DND-41 (cell line): ENCODE results near the gene MORF4L1.
"Not testable (repeated sequence)": the region's sequence is repeated elsewhere in the genome, so short reads cannot be mapped to it uniquely, and the experiment has no call there.

Source experiments
- EZH2 ChIP-seq: IDR thresholded peaks from 3 replicates; pipeline ENCODE4 v1.6.1; 2012; ENCODE audit warnings: borderline replicate concordance, low read depth, mild to moderate bottlenecking, moderate library complexity, low read length, inconsistent platforms; ENCODE audit not compliant: severe bottlenecking
- TF ChIP-seq, protein P1 (sequence below): IDR thresholded peaks from 2 replicates; pipeline ENCODE4 v1.5.1; 2012; ENCODE audit warnings: borderline replicate concordance, low read length, moderate library complexity, mild to moderate bottlenecking; ENCODE audit not compliant: poor library complexity, severe bottlenecking; ENCODE audit errors: extremely low read depth

- TF ChIP-seq, protein P1, sequence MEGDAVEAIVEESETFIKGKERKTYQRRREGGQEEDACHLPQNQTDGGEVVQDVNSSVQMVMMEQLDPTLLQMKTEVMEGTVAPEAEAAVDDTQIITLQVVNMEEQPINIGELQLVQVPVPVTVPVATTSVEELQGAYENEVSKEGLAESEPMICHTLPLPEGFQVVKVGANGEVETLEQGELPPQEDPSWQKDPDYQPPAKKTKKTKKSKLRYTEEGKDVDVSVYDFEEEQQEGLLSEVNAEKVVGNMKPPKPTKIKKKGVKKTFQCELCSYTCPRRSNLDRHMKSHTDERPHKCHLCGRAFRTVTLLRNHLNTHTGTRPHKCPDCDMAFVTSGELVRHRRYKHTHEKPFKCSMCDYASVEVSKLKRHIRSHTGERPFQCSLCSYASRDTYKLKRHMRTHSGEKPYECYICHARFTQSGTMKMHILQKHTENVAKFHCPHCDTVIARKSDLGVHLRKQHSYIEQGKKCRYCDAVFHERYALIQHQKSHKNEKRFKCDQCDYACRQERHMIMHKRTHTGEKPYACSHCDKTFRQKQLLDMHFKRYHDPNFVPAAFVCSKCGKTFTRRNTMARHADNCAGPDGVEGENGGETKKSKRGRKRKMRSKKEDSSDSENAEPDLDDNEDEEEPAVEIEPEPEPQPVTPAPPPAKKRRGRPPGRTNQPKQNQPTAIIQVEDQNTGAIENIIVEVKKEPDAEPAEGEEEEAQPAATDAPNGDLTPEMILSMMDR: not testable (repeated sequence)
- not testable (repeated sequence) for TF ChIP-seq EZH2
Observed at GRCh38 chr15:78846906-78847305, 25.8 kb upstream of the MORF4L1 start.
